ENCODE measurements around the gene ATP2B2. TPM values are rescaled to one million over a fixed set of nuclear protein-coding genes. Genes with fewer than 3 reads are reported as not detected.

ATP2B2 gene
- total and polyA plus RNA-seq, 10 of the 15 experiments (the other 5 are each of a cell fraction or from before 2014, with no cell fraction given): 0.04 TPM; not detected in 9

DNA sequence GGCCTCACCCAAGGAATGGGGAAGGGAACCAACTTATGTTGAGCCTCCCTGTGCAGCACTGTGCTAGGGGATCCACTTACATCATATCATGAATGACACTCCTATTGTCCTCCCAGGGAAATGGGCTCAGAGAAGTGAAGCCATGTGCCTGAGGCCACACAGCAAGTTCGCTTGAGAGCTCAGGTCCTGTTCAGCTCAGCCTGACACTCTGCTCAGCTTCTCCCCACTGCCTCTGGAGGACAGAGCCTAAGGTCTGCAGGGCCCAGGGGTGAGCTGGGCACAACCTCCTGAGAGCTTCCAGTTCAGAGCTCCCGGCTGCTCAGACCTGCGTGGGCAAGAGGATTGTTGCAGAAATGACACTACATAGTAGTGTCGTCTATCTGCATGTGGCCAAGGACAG, 108.5 kb downstream of the ATP2B2 start:
- ChIA-PET RAD21 (ENCODE audit: unreplicated experiment) (no interaction called here), POLR2A (no interaction called here), CTCF (no interaction called here), SMC1A (ENCODE audit: uncharacterized antibody, unreplicated experiment) (interaction anchor here (0.5 kb wide), 1 partner anchor 147 kb away, joined by 3 read pairs; no protein-coding TSS in a partner anchor)
- no peak overlapping the region for H3K4me3 ChIP-seq
- BruUV-seq (replicated peaks): no TSS peak
- no peaks in the 10 kb centered on the region; a peak in 2 of 4 replicates for H3K27me3 ChIP-seq (replicated peaks in 1 of 2; ENCODE audit: control insufficient read depth in 2 of 2, insufficient read depth in 2 of 2, low read length in 1 of 2)
- no peak overlapping the region for H2AFZ ChIP-seq (ENCODE audit: control insufficient read depth, low read depth, low read length)
- no peaks in the 10 kb centered on the region for H4K20me1 ChIP-seq (ENCODE audit: control insufficient read depth, insufficient read depth)
- no peaks in the 10 kb centered on the region for H3K36me3 ChIP-seq (ENCODE audit: control insufficient read depth in 2 of 2, insufficient read depth in 2 of 2, low read length in 1 of 2)
- in situ Hi-C loops (cut with MboI): no loop called here
- TF ChIP-seq FOXK2 (IDR thresholded peaks at IDR 0.05) (no peak), IKZF1 (conservative IDR thresholded peaks at IDR 0.05) (no peak), KAT2A (conservative IDR thresholded peaks at IDR 0.05; ENCODE audit: control insufficient read depth, low read depth, low read length) (no peak), NFYA (IDR thresholded peaks at IDR 0.05; ENCODE audit: borderline replicate concordance, low read depth, low read length) (no peak), RB1 (IDR thresholded peaks at IDR 0.05; ENCODE audit: borderline replicate concordance) (no peak), CREM (IDR thresholded peaks at IDR 0.05; ENCODE audit: low read depth) (no peak), SMARCA5 (IDR thresholded peaks at IDR 0.05) (no peak), EED (IDR thresholded peaks at IDR 0.05; ENCODE audit: low read depth) (no peak), NFXL1 (IDR thresholded peaks at IDR 0.05; ENCODE audit: borderline replicate concordance) (no peak), PAX8 (IDR thresholded peaks at IDR 0.05) (no peak), ZNF24 (IDR thresholded peaks at IDR 0.05) (no peak), WRNIP1 (IDR thresholded peaks at IDR 0.05; ENCODE audit: borderline replicate concordance, low read depth, low read length) (no peak), BCL11A (IDR thresholded peaks at IDR 0.05; ENCODE audit: low read depth, low read length) (no peak), HSF1 (IDR thresholded peaks at IDR 0.05; ENCODE audit: low read depth, low read length) (no peak)
- DNase-seq (ENCODE audit: low read depth, low spot score) (no peak), ATAC-seq (no peak), FAIRE-seq (no peak)
- WGBS (ENCODE audit: insufficient coverage, insufficient replicate concordance, low lambda C conversion rate, missing lambda C conversion rate): 23% methylated on average over 4 of the region's 4 CpGs
- no peak overlapping the region for H3K27ac ChIP-seq (ENCODE audit: control insufficient read depth, insufficient read depth)
- no peak overlapping the region for H3K4me2 ChIP-seq (ENCODE audit: control insufficient read depth, insufficient read depth)
- H3K9me3 ChIP-seq (replicated peaks; ENCODE audit: control insufficient read depth, insufficient read depth, low read length): no peaks in the 10 kb centered on the region
- intact Hi-C loops (cut with micrococcal nuclease; ENCODE audit: unreplicated experiment): no loop called here
- no peaks in the 10 kb centered on the region for H3K4me1 ChIP-seq (ENCODE audit: control insufficient read depth, insufficient read depth, low read length)
- no peak overlapping the region for H3K9ac ChIP-seq (ENCODE audit: control insufficient read depth, insufficient read depth, low read length)
- H3K79me2 ChIP-seq (ENCODE audit: control insufficient read depth, insufficient read depth, low read length): no peaks in the 10 kb centered on the region
